Transverse colon (tissue), 4 donors: Measurements from ENCODE around the gene TMEM273. TPM values are rescaled to one million over a fixed set of nuclear protein-coding genes. Genes with fewer than 3 reads are reported as not detected.

ENCODE experiments used
- DNase-seq: peaks from one replicate; pipeline ENCODE4 v3.0.0-alpha.2; 2019
- H3K27ac ChIP-seq, 4 donors: fragments of 200-600 bp; sonication (generic); 2 replicates each; pipeline ENCODE4 v1.5.1; 2016 to 2018; ENCODE audit warnings: inconsistent platforms in 4 of 4
- H3K27me3 ChIP-seq: fragments of 200-600 bp; sonication (generic); 2 replicates; pipeline ENCODE4 v1.5.1; 2017; ENCODE audit warnings: inconsistent platforms
- H3K36me3 ChIP-seq, 4 donors: fragments of 200-600 bp; sonication (generic); 2 replicates each; pipeline ENCODE4 v1.5.1; 2017 to 2019; ENCODE audit warnings: inconsistent platforms in 4 of 4
- H3K4me1 ChIP-seq, 4 donors: fragments of 200-600 bp; sonication (generic); 2 replicates each; pipeline ENCODE4 v1.5.1; 2017 to 2020; ENCODE audit warnings: inconsistent platforms in 4 of 4
- H3K4me3 ChIP-seq, 4 donors: fragments of 200-600 bp; sonication (generic); 1 replicate in 1 of 4; 2 replicates in 3 of 4; pipeline versions ENCODE4 v1.5.1 to v1.6.1; 2017 to 2019; ENCODE audit warnings: inconsistent platforms in 4 of 4
- H3K9me3 ChIP-seq, 2 donors: fragments of 200-600 bp; sonication (generic); 2 replicates each; pipeline ENCODE4 v1.5.1; 2017 to 2019; ENCODE audit warnings: inconsistent platforms in 2 of 2
- EP300 ChIP-seq: sonication (generic); formaldehyde crosslinking; IDR thresholded peaks from one replicate; pipeline ENCODE4 v1.6.1; 2017; ENCODE audit warnings: antibody characterized with exemption, low read depth
- POLR2A ChIP-seq: fragments of 450-650 bp; IDR thresholded peaks from one replicate; pipeline ENCODE4 v1.6.1; 2016; ENCODE audit warnings: antibody characterized with exemption, mild to moderate bottlenecking, moderate library complexity
- POLR2AphosphoS5 ChIP-seq, 3 donors: sonication (generic); formaldehyde crosslinking; IDR thresholded peaks; one replicate each; pipeline ENCODE4 v1.6.1; 2016; ENCODE audit warnings: antibody characterized with exemption in 3 of 3
- WGBS, 2 donors: methylation state at CpG; one replicate each; pipeline ENCODE4 v1.1.5; 2018; ENCODE audit warnings: low coverage in 1 of 2; 5-methylcytosine and 5-hydroxymethylcytosine counted together
- in situ Hi-C, 4 donors: fragments of 200-750 bp; cut with MboI; loops; one replicate each; pipeline versions ENCODE4 v1.15.0 to v1.15.1; 2017; ENCODE audit warnings: low sequenced_read_pairs in 3 of 4, low pct_ligation_motif_present in 1 of 4, low pct_unique_long_range_greater_than_20kb in 1 of 4
- intact Hi-C: fragments of 100-400 bp; cut with DNase I; formaldehyde crosslinking; loops from one replicate; pipeline ENCODE4 v1.15.1; 2023; ENCODE audit warnings: low total_unique reads
- total RNA-seq, 4 donors: library from RNA; depleted of rRNA; stranded (reverse); fragments of >200 nt; gene quantifications; one replicate each; pipeline ENCODE4 v1.1.0, GENCODE V29; 2016
- TF ChIP-seq, protein P1 (sequence below), 5 experiments: fragments of 200-600 bp in 3 of 5; fragments of 450-650 bp in 2 of 5; sonication (generic) in 3 of 5; IDR thresholded peaks; 1 replicate in 2 of 5; 2 replicates in 3 of 5; pipeline ENCODE4 v1.5.1; 2016 to 2017; ENCODE audit warnings: antibody characterized with exemption in 5 of 5, inconsistent platforms in 3 of 5, mild to moderate bottlenecking in 2 of 5, moderate library complexity in 1 of 5

The TMEM273 gene
- total RNA-seq, 4 donors from 2014 or later, result 0.80 to 18.4 (median 7.4) TPM

DNA sequence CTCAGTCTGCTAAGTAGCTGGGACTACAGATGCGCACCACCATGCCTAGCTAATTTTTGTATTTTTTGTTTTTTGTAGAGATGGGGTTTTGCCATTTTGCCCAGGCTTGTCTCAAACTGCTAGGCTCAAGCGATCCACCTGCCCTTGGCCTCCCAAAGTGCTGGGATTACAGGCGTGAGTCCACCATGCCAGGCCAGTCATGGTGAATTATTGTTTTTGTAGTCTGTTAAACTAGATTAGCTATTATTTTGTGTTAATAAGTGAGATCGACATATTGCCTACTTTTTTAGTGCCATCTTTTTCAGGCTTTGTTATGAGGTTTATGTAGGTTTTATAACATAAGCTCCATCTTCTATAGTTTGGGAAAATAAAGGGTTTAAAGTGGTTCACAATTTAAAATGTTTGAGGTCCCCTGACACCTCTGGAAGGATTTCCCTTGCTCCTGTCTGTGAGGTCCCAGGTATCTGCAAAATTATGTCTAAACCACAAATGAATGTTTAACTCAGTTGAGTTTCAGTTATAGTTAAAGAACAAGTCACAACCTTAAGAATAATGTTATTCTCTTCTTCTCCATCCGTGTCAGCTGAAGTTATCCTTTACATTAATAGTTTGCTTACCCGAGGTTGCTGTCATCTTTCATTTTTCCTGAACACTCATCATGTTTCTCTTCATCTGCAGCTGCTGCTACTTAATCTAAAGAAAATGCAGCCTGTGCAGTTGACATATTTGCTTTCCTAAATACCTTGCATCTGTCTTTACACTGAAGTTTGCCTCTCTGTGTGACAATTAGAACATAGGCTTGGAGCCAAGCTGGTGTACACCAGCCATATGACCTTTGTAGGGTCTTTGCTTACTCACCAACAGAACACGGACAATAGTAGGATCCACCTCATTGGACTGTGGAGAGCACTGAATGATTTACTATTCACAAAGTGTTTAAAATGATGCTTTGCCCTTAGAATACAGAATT, 63.9 kb downstream of the TMEM273 start:
- WGBS, 2 donors, result 80 to 86% methylated on average over 6 to 7 of the region's 7 CpGs

DNA sequence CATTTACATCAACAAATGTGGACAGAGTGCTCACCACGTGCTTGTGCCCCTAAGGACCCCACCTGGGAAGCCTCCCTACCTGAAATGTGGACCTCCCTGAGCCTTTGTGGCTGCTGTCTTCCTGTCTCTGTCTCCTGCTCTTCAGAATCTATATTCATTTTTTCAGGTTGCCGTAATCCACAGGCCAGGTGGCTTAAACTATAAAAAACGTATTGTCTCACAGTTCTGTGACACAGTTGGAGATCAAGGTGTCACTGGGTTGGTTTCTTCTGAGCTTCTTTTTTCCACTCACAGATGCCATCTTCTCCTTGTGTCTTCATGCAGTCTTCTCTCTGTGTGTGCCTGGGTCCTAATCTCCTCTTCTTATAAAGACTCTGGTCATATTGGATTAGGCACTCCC, 67.3 kb downstream of the TMEM273 start:
- in situ Hi-C loops, result no loop called here
- 54 to 57% methylated on average over 3 of the region's 3 CpGs for WGBS, 2 donors
- no peak overlapping the region for H3K4me3 ChIP-seq
- H3K27me3 ChIP-seq, result peaks cover 7% of the 10 kb centered on the region
- H3K27ac ChIP-seq, result no peak overlapping the region
- no peaks in the 10 kb centered on the region for H3K9me3 ChIP-seq
- H3K4me1 ChIP-seq, result no peaks in the 10 kb centered on the region
- H3K36me3 ChIP-seq, result no peaks in the 10 kb centered on the region
- DNase-seq, result no peak
- TF ChIP-seq, protein P1, sequence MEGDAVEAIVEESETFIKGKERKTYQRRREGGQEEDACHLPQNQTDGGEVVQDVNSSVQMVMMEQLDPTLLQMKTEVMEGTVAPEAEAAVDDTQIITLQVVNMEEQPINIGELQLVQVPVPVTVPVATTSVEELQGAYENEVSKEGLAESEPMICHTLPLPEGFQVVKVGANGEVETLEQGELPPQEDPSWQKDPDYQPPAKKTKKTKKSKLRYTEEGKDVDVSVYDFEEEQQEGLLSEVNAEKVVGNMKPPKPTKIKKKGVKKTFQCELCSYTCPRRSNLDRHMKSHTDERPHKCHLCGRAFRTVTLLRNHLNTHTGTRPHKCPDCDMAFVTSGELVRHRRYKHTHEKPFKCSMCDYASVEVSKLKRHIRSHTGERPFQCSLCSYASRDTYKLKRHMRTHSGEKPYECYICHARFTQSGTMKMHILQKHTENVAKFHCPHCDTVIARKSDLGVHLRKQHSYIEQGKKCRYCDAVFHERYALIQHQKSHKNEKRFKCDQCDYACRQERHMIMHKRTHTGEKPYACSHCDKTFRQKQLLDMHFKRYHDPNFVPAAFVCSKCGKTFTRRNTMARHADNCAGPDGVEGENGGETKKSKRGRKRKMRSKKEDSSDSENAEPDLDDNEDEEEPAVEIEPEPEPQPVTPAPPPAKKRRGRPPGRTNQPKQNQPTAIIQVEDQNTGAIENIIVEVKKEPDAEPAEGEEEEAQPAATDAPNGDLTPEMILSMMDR (IDR thresholded peaks at IDR 0.05), result no peak
- TF ChIP-seq POLR2A (no peak), POLR2AphosphoS5 (IDR thresholded peaks at IDR 0.05) (no peak), EP300 (no peak)
- intact Hi-C loops, result no loop called here

More for the DNA sequence above, 63.9 kb downstream of the TMEM273 start:
- TF ChIP-seq, protein P1 (IDR thresholded peaks at IDR 0.05), result no peak
- TF ChIP-seq POLR2AphosphoS5 (IDR thresholded peaks at IDR 0.05) (no peak), POLR2A (no peak), EP300 (no peak)
- Histone ChIP-seq H3K27ac (no peak overlapping the region), H3K27me3 (no peaks in the 10 kb centered on the region), H3K4me1 (no peaks in the 10 kb centered on the region), H3K9me3 (no peaks in the 10 kb centered on the region), H3K4me3 (no peak overlapping the region), H3K36me3 (no peaks in the 10 kb centered on the region)
- DNase-seq, result no peak
- intact Hi-C loops (no loop called here), in situ Hi-C loops (no loop called here)

DNA sequence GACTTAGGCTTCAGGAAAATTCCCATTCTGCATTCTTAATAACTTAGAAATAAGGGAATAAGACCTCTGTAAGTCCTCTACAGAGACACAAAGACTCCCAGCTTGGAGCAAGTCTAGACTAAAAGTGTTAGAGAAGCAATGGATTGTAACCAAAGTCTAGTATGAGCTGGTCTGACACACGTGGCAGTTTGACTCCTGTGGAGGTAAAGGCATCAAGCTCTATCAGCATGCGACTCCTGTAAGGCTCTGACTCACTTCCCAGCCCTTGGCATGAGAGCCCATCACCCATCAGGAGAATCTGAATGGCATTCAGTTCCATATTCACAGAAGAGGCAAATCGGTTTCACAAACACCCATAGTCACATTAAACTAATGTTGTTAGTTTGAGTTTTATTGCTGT, 68.4 kb downstream of the TMEM273 start:
- Histone ChIP-seq H3K27ac (no peak overlapping the region), H3K4me1 (no peaks in the 10 kb centered on the region), H3K36me3 (no peaks in the 10 kb centered on the region), H3K27me3 (peaks cover 15% of the 10 kb centered on the region), H3K9me3 (no peaks in the 10 kb centered on the region), H3K4me3 (no peak overlapping the region)
- intact Hi-C loops, result no loop called here
- 33 to 47% methylated on average over 1 to 3 of the region's 3 CpGs for WGBS, 2 donors
- in situ Hi-C loops, result no loop called here
- no peak for DNase-seq
- no peak for TF ChIP-seq EP300
- TF ChIP-seq POLR2AphosphoS5 (IDR thresholded peaks at IDR 0.05), result no peak
- TF ChIP-seq, protein P1 (IDR thresholded peaks at IDR 0.05), result no peak
- no peak for TF ChIP-seq POLR2A

DNA sequence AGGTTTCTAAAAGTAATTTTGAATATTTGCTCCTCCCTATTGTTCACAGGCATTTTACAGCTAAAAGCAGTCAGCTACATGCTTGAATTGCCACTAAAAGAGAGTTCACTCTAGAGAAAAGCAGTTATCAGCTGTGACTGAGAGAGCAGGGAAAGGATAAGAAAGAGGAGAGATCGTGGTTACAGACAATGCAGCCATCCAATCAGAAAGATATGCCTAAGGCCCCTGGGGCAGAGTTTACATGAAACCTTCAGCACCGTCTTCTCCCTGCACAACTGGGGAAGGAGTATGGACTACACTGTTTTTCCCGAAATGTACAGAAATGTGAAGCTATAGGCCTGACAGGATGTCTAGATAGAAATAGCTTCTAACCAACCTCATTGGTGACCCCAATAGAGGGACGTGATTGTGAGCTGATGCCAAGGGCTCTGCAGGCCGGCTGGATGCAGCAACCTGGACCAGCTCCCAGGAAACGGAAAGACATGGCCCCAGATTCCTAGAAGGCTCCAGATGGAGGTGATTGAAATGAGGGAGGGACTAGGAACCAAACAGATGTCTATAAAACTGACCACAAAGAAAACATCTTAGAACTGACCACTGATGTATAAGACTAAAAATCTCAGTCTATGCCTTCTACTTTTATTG, 69.6 kb downstream of the TMEM273 start:
- in situ Hi-C loops (no loop called here), intact Hi-C loops (no loop called here)
- Histone ChIP-seq H3K4me1 (no peaks in the 10 kb centered on the region), H3K27me3 (peaks cover 19% of the 10 kb centered on the region), H3K36me3 (no peaks in the 10 kb centered on the region), H3K4me3 (no peak overlapping the region), H3K27ac (no peak overlapping the region), H3K9me3 (no peaks in the 10 kb centered on the region)
- TF ChIP-seq, protein P1 (IDR thresholded peaks at IDR 0.05), result no peak
- TF ChIP-seq EP300 (no peak), POLR2A (no peak), POLR2AphosphoS5 (IDR thresholded peaks at IDR 0.05) (no peak)
- WGBS, 2 donors, result 62 to 76% methylated on average over 4 to 6 of the region's 6 CpGs
- DNase-seq, result no peak
